ENCODE data around the gene POLDIP2.

DNA sequence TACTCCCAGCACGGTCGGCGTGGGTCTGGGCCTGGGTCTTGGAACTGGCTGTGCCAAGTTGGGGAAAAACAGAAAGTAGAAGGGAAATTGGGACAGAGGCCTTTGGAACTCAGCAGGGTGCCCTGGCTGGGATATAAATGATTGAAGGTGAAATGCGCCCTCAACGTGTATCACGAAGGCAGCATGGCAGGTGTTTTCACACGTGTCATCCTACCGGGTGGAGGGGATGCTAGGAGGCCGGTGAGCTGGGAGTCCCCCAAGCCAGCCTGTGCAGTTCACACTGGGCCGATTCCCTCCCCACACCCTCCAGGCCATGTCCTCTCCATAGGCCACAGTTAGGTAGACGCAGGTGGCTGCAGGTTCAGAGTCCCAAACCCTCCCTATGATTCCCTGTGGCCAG lies 15.8 kb downstream of the POLDIP2 start:
- TF ChIP-seq, protein P1, sequence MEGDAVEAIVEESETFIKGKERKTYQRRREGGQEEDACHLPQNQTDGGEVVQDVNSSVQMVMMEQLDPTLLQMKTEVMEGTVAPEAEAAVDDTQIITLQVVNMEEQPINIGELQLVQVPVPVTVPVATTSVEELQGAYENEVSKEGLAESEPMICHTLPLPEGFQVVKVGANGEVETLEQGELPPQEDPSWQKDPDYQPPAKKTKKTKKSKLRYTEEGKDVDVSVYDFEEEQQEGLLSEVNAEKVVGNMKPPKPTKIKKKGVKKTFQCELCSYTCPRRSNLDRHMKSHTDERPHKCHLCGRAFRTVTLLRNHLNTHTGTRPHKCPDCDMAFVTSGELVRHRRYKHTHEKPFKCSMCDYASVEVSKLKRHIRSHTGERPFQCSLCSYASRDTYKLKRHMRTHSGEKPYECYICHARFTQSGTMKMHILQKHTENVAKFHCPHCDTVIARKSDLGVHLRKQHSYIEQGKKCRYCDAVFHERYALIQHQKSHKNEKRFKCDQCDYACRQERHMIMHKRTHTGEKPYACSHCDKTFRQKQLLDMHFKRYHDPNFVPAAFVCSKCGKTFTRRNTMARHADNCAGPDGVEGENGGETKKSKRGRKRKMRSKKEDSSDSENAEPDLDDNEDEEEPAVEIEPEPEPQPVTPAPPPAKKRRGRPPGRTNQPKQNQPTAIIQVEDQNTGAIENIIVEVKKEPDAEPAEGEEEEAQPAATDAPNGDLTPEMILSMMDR (IDR thresholded peaks at IDR 0.05): no peak
- no peak for TF ChIP-seq EZH2 (IDR thresholded peaks at IDR 0.05; ENCODE audit: borderline replicate concordance, insufficient read depth, low read depth, low read length, poor library complexity, severe bottlenecking)
